AG04450 (cell line): Measurements from ENCODE around the gene PRMT7. TPM values are rescaled to one million over a fixed set of nuclear protein-coding genes. Genes with fewer than 3 reads are reported as not detected.

Experiments used
- CTCF ChIA-PET: fragments of 300-600, 350-600 bp; formaldehyde crosslinking; extraction: SDS; loops from one replicate; lab custom pipeline; 2022; ENCODE audit warnings: antibody characterized with exemption, inconsistent platforms; lab: Charles Lee
- POLR2A ChIA-PET: fragments of 350-600 bp; formaldehyde crosslinking; extraction: SDS; loops from one replicate; lab custom pipeline; 2021; ENCODE audit warnings: antibody characterized with exemption, inconsistent platforms; lab: Yijun Ruan, JAX
- DNase-seq: peaks from one replicate; pipeline ENCODE4 v3.0.0-alpha.2; 2011; ENCODE audit warnings: low read depth, low spot score
- H3K27ac ChIP-seq: one replicate; pipeline ENCODE4 v1.5.1; 2012; ENCODE audit warnings: low read depth, low read length, control low read depth
- H3K27me3 ChIP-seq: one replicate; pipeline ENCODE4 v1.6.0; 2012; ENCODE audit warnings: low read length; ENCODE audit not compliant: control insufficient read depth, insufficient read depth
- H3K4me3 ChIP-seq: 2 replicates; pipeline ENCODE4 v1.5.1; 2011; ENCODE audit warnings: mild to moderate bottlenecking, low read depth, low read length, control low read depth
- H3K9me3 ChIP-seq: 2 replicates; pipeline ENCODE4 v1.5.1; 2012; ENCODE audit warnings: low read length; ENCODE audit not compliant: control insufficient read depth, insufficient read depth
- polyA plus RNA-seq: library from polyadenylated mRNA; depleted of rRNA; stranded (reverse); fragments of >200 nt; gene quantifications from 2 replicates; pipeline ENCODE4 v1.2.3, GENCODE V29; 2011
- TF ChIP-seq, protein P1 (sequence below): IDR thresholded peaks from 2 replicates; pipeline ENCODE4 v1.5.1; 2011; ENCODE audit warnings: low read depth, low read length, control low read depth, inconsistent platforms

PRMT7 gene
- polyA plus RNA-seq, 1 experiment: 32.4 TPM

DNA sequence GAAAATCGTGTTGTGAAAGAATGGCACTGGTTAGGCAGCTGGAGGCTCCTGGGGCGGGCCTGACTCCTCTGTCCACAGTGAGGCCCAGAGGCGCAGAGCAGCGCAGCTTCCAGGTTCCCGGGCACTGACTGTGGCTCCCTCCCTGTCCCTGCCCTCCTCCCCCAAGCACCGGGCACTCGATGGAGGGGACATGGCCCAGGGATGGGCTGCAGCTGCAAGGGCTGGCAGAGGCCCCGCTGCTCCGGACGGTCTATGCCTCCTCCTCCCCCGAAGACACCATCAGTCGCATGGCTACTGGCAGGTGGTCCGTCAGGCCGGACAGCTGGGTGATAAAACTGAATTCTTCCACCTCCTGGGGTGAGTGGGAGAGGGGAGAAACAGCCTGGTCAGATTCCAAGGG is 50.1 kb downstream of the PRMT7 start:
- POLR2A ChIA-PET: no interaction called here
- H3K9me3 ChIP-seq: no peaks in the 10 kb centered on the region; the same call in 1 of the 2 replicates

DNA sequence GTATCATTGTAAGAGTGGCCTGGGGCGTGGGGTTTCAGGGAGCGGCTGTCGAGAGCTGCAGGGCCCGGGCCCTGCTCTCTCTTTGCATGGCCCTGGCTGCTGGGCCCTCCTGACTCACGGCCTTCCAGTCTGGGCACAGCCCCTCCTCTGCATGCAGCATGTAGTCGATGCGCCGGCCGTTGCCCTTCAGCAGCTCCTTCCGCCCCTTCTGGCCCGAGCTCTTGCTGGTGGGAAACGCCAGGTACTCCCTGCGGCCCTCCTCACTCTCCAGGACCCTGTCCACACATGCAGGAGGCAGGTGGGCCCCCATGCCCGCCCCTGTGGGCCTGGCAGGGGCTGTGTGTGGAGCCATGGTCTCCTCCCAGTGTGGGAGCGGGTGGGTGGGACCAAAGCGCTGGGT is 50.7 kb downstream of the PRMT7 start:
- no peak overlapping the region for H3K27ac ChIP-seq
- H3K4me3 ChIP-seq: no peak overlapping the region
- DNase-seq: no peak
- TF ChIP-seq, protein P1, sequence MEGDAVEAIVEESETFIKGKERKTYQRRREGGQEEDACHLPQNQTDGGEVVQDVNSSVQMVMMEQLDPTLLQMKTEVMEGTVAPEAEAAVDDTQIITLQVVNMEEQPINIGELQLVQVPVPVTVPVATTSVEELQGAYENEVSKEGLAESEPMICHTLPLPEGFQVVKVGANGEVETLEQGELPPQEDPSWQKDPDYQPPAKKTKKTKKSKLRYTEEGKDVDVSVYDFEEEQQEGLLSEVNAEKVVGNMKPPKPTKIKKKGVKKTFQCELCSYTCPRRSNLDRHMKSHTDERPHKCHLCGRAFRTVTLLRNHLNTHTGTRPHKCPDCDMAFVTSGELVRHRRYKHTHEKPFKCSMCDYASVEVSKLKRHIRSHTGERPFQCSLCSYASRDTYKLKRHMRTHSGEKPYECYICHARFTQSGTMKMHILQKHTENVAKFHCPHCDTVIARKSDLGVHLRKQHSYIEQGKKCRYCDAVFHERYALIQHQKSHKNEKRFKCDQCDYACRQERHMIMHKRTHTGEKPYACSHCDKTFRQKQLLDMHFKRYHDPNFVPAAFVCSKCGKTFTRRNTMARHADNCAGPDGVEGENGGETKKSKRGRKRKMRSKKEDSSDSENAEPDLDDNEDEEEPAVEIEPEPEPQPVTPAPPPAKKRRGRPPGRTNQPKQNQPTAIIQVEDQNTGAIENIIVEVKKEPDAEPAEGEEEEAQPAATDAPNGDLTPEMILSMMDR: no peak
- H3K27me3 ChIP-seq: no peaks in the 10 kb centered on the region
- ChIA-PET CTCF (no interaction called here), POLR2A (interaction anchor here (0.5 kb wide), 1 partner anchor 756 kb away, joined by 4 read pairs; no protein-coding TSS in a partner anchor)
- H3K9me3 ChIP-seq: no peaks in the 10 kb centered on the region; the same call in 1 of the 2 replicates

More for the DNA sequence above, 50.1 kb downstream of the PRMT7 start:
- TF ChIP-seq, protein P1: no peak
- CTCF ChIA-PET: no interaction called here
- DNase-seq: no peak
- H3K4me3 ChIP-seq: no peak overlapping the region
- H3K27ac ChIP-seq: no peak overlapping the region
- no peaks in the 10 kb centered on the region for H3K27me3 ChIP-seq

DNA sequence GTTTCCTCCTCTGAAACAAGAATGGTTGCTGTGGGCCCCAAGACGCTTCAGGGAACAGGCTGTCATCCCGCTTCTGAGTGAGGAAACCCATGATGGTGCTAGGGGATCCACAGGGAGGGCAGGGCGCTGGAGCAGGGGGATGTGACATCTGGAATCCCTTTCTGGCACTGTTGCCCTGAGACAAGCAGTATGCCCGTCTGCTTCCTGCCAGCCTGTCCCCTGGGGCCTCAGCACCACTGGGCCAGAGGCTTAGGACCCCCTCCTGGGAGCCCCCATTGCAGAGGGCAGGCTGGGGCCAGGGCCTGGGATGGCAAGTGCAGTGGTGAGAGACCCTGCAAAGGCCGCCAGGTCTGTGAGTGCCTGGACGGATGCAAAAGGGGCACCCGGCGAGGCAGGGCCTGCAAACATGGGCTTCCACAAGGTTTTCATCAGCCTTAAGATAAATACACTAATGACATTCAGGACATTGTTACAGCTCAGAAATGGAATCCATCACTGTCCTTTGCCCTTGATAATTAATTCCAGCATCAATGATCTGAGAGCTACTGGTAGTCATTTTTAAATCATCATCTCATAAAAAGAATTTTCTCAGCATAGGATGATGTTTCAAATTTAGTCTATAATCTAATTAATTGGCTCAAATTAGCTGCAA is 51.6 kb downstream of the PRMT7 start:
- POLR2A ChIA-PET: no interaction called here
- Histone ChIP-seq H3K27ac (no peak overlapping the region), H3K27me3 (no peaks in the 10 kb centered on the region), H3K9me3 (no peaks in the 10 kb centered on the region; the same call in 1 of the 2 replicates), H3K4me3 (no peak overlapping the region)
- TF ChIP-seq, protein P1: no peak
- DNase-seq: no peak
- CTCF ChIA-PET: interaction anchor here (0.8 to 1.0 kb wide), 2 partner anchors 100 to 148 kb away, joined by 3 to 4 read pairs; no protein-coding TSS in a partner anchor

DNA sequence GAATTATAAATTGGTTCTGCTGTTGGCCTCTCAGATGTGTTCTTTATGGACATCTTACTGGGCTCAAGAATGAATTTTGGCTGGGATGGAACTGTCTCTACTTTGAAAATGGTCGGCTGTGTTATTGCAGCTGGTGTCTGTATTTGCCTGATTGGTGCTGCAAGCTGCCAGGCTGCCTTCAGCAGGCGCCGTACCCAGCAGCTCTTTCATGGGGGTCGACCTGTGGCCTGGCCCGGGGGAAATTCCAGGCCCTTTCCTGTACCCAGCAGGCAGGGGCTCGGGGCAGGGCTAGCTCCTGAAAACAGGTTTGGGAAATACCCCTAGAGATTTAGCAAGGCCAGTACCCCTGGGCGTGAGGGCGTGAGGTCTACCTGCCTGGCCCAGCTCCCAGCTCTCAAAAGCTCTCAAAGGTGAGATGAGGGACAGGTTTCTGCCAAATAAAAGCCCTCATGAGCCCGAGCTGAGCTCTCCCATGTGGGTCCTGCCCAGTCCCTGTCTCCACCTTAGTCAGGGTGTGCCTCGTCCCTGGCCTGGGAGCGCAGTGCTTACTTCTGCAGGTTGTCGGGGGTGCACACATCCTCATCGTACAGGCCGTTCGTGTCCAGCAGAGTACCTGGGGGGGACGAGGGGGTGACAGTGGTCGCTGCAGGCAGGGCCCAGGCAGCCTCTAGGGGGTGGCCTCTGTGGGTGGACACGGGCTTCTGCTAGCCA is 52.3 kb downstream of the PRMT7 start:
- CTCF ChIA-PET: interaction anchor here (0.8 to 1.6 kb wide), 4 partner anchors 33 to 148 kb away, joined by 3 to 5 read pairs (median 4); no protein-coding TSS in a partner anchor
- POLR2A ChIA-PET: no interaction called here
- Histone ChIP-seq H3K27me3 (no peaks in the 10 kb centered on the region), H3K9me3 (no peaks in the 10 kb centered on the region; the same call in 1 of the 2 replicates), H3K27ac (no peak overlapping the region), H3K4me3 (no peak overlapping the region)
- TF ChIP-seq, protein P1: no peak
- no peak for DNase-seq
